H1 (cell line): Measurements from ENCODE around the gene GUCA2B. TPM values are rescaled to one million over a fixed set of nuclear protein-coding genes. Genes with fewer than 3 reads are reported as not detected.

Experiments used
- CTCF ChIA-PET: fragments of 300-600 bp; sonication (Branson Sonifier 250); formaldehyde crosslinking; loops from one replicate; lab custom pipeline; 2021; ENCODE audit not compliant: partially characterized antibody; lab: Charles Lee
- POLR2A ChIA-PET: fragments of 300-600 bp; sonication (Branson Sonifier 250); formaldehyde crosslinking; loops from one replicate; lab custom pipeline; 2021; ENCODE audit warnings: inconsistent platforms; ENCODE audit not compliant: partially characterized antibody; lab: Charles Lee
- DNase-seq, 2 experiments: peaks; one replicate each; pipeline versions ENCODE4 v3.0.0 to v3.0.0-alpha.2; 2010 to 2022; ENCODE audit warnings: low spot score in 2 of 2, low read depth in 1 of 2, mixed read lengths in 1 of 2
- FAIRE-seq: peaks from 2 replicates; lab custom pipeline; 2011; peaks lifted over from hg19 to GRCh38; lab: Jason Lieb, UNC
- H2AFZ ChIP-seq: 2 replicates; pipeline ENCODE4 v1.8.1; 2012; ENCODE audit warnings: low read length, inconsistent platforms
- H2AK5ac ChIP-seq: 2 replicates; pipeline ENCODE4 v1.6.1; 2013; ENCODE audit warnings: low read depth, low read length
- H2BK120ac ChIP-seq: replicated peaks from 2 replicates; pipeline ENCODE3; 2013; ENCODE audit warnings: low read depth, low read length, inconsistent platforms
- H2BK12ac ChIP-seq: 2 replicates; pipeline ENCODE4 v1.6.1; 2013; ENCODE audit warnings: low read depth, low read length
- H2BK15ac ChIP-seq: 2 replicates; pipeline ENCODE4 v1.6.1; 2013; ENCODE audit warnings: low read length
- H2BK20ac ChIP-seq: 2 replicates; pipeline ENCODE4 v1.6.1; 2013; ENCODE audit warnings: low read length
- H2BK5ac ChIP-seq: 2 replicates; pipeline ENCODE4 v1.6.1; 2013; ENCODE audit warnings: low read depth, low read length
- H3K14ac ChIP-seq: 2 replicates; pipeline ENCODE4 v1.6.1; 2013; ENCODE audit warnings: inconsistent platforms; ENCODE audit not compliant: insufficient read length
- H3K18ac ChIP-seq: 2 replicates; pipeline ENCODE4 v1.6.1; 2013; ENCODE audit warnings: low read length; ENCODE audit errors: extremely low read depth
- H3K23ac ChIP-seq: 2 replicates; pipeline ENCODE4 v1.6.1; 2013; ENCODE audit warnings: inconsistent platforms; ENCODE audit not compliant: insufficient read length
- H3K23me2 ChIP-seq: 2 replicates; pipeline ENCODE4 v1.6.1; 2013; ENCODE audit warnings: low read depth, low read length
- H3K27ac ChIP-seq: 2 replicates; pipeline ENCODE4 v1.6.1; 2011; ENCODE audit warnings: low read depth, low read length, inconsistent platforms
- H3K27me3 ChIP-seq, 4 experiments: replicated peaks in 1 of 4; 1 replicate in 1 of 4; 2 replicates in 3 of 4; pipeline versions ENCODE4 v1.6.1 to v1.8.1; 2011 to 2013; ENCODE audit warnings: low read length in 3 of 4, mild to moderate bottlenecking in 3 of 4, inconsistent platforms in 2 of 4, mixed read lengths in 2 of 4, moderate library complexity in 1 of 4; ENCODE audit not compliant: control insufficient read depth in 3 of 4, insufficient read depth in 3 of 4; ENCODE audit errors: extremely low read depth in 1 of 4
- H3K36me3 ChIP-seq, 4 experiments: 2 replicates each; pipeline versions ENCODE4 v1.6.1 to v1.8.1; 2011 to 2013; ENCODE audit warnings: mild to moderate bottlenecking in 4 of 4, low read length in 3 of 4, moderate library complexity in 2 of 4, control low read depth in 1 of 4, inconsistent platforms in 1 of 4; ENCODE audit not compliant: insufficient read depth in 4 of 4, control insufficient read depth in 2 of 4
- H3K4ac ChIP-seq: replicated peaks from 2 replicates; pipeline ENCODE3; 2013; ENCODE audit warnings: low read length, low read depth, mixed read lengths, inconsistent platforms; ENCODE audit not compliant: insufficient read length
- H3K4me1 ChIP-seq, 4 experiments: replicated peaks in 1 of 4; 1 replicate in 1 of 4; 2 replicates in 3 of 4; pipeline versions ENCODE4 v1.6.1 to v1.8.1; 2011 to 2013; ENCODE audit warnings: low read length in 3 of 4, inconsistent platforms in 2 of 4, mixed read lengths in 1 of 4; ENCODE audit not compliant: insufficient read depth in 4 of 4, control insufficient read depth in 3 of 4
- H3K4me2 ChIP-seq, 2 experiments: 2 replicates each; pipeline versions ENCODE4 v1.6.1 to v1.8.1; 2011 to 2013; ENCODE audit warnings: low read depth in 2 of 2, low read length in 2 of 2, control low read depth in 1 of 2, inconsistent platforms in 1 of 2, mild to moderate bottlenecking in 1 of 2; ENCODE audit not compliant: insufficient read depth in 1 of 2
- H3K4me3 ChIP-seq, 4 experiments: fragments of 200-600, 300-600 bp in 1 of 4; sonication (generic), shearing (Covaris generic), sonication (Bioruptor Twin) in 1 of 4; 2 replicates each; pipeline versions ENCODE4 v1.5.1 to v1.8.1; 2011 to 2016; ENCODE audit warnings: low read length in 4 of 4, low read depth in 3 of 4, control low read depth in 2 of 4, inconsistent platforms in 2 of 4, mild to moderate bottlenecking in 2 of 4, mixed read lengths in 1 of 4, moderate library complexity in 1 of 4; ENCODE audit not compliant: insufficient read depth in 2 of 4; ENCODE audit errors: extremely low read depth in 1 of 4
- H3K56ac ChIP-seq: replicated peaks from 2 replicates; pipeline ENCODE3; 2013; ENCODE audit warnings: low read depth, mild to moderate bottlenecking, mixed read lengths, low read length, inconsistent platforms; ENCODE audit not compliant: insufficient read length
- H3K79me1 ChIP-seq: 2 replicates; pipeline ENCODE4 v1.6.1; 2013; ENCODE audit warnings: low read depth, low read length, control low read depth
- H3K79me2 ChIP-seq, 2 experiments: 2 replicates each; pipeline versions ENCODE4 v1.6.1 to v1.8.1; 2012 to 2013; ENCODE audit warnings: low read length in 2 of 2, mild to moderate bottlenecking in 2 of 2, inconsistent platforms in 1 of 2; ENCODE audit not compliant: insufficient read depth in 2 of 2, control insufficient read depth in 1 of 2
- H3K9ac ChIP-seq, 4 experiments: replicated peaks in 1 of 4; 1 replicate in 1 of 4; 2 replicates in 3 of 4; pipeline versions ENCODE4 v1.6.1 to v1.8.1; 2011 to 2013; ENCODE audit warnings: low read depth in 3 of 4, low read length in 3 of 4, control low read depth in 2 of 4, mild to moderate bottlenecking in 2 of 4, moderate library complexity in 2 of 4, inconsistent platforms in 1 of 4; ENCODE audit errors: extremely low read depth in 1 of 4
- H3K9me3 ChIP-seq, 2 experiments: 2 replicates each; pipeline versions ENCODE4 v1.6.1 to v1.8.1; 2012 to 2013; ENCODE audit warnings: mild to moderate bottlenecking in 2 of 2, moderate library complexity in 2 of 2, control low read depth in 1 of 2, inconsistent platforms in 1 of 2, low read depth in 1 of 2, low read length in 1 of 2, mixed read lengths in 1 of 2; ENCODE audit not compliant: insufficient read depth in 2 of 2
- H4K20me1 ChIP-seq, 2 experiments: replicated peaks in 1 of 2; 2 replicates each; pipeline versions ENCODE3 to v1.8.1; 2011 to 2013; ENCODE audit warnings: inconsistent platforms in 2 of 2, low read length in 2 of 2, mild to moderate bottlenecking in 1 of 2; ENCODE audit not compliant: insufficient read depth in 2 of 2, control insufficient read depth in 1 of 2
- H4K5ac ChIP-seq: 2 replicates; pipeline ENCODE4 v1.6.1; 2013; ENCODE audit warnings: low read length, low read depth, mixed read lengths, inconsistent platforms; ENCODE audit not compliant: insufficient read length
- H4K8ac ChIP-seq: 2 replicates; pipeline ENCODE4 v1.8.0; 2013; ENCODE audit warnings: mild to moderate bottlenecking, moderate library complexity, low read length, inconsistent platforms; ENCODE audit not compliant: insufficient read depth; ENCODE audit errors: extremely low read depth
- H4K91ac ChIP-seq: replicated peaks from 2 replicates; pipeline ENCODE3; 2013; ENCODE audit warnings: low read length, mixed read lengths, inconsistent platforms; ENCODE audit not compliant: insufficient read length
- POU5F1 ChIP-seq: IDR thresholded peaks from 2 replicates; pipeline ENCODE4 v1.6.1; 2011; ENCODE audit warnings: low read depth, mild to moderate bottlenecking, low read length, moderate library complexity
- WGBS, 2 experiments: shearing (Covaris generic) in 1 of 2; methylation state at CpG; one replicate each; pipeline versions ENCODE4 v1.1.6 to v1.1.7; 2013 to 2015; ENCODE audit warnings: low lambda C conversion rate in 2 of 2, mixed read lengths in 2 of 2, inconsistent platforms in 1 of 2, low coverage in 1 of 2, missing lambda C conversion rate in 1 of 2; ENCODE audit not compliant: insufficient replicate concordance in 2 of 2, insufficient coverage in 1 of 2, insufficient read length in 1 of 2; ENCODE audit errors: extremely low coverage in 1 of 2, missing lambda C conversion rate in 1 of 2; 5-methylcytosine and 5-hydroxymethylcytosine counted together
- polyA plus RNA-seq, 7 experiments: library from polyadenylated mRNA; depleted of rRNA in 3 of 7; stranded (reverse) in 5 of 7; unstranded in 2 of 7; fragments of >200 nt in 5 of 7; fragments of 200-250 nt in 2 of 7; gene quantifications; 1 replicate in 5 of 7; 2 replicates in 1 of 7; 4 replicates in 1 of 7; pipeline versions ENCODE4 v1.2.1 to v1.2.3, GENCODE V29; 2011 to 2013; ENCODE audit warnings: missing spikeins in 2 of 7, mixed read lengths in 2 of 7
- total RNA-seq: library from RNA; stranded (reverse); fragmentation: NEBNext Ultra II Directional; extraction: Animal tissue kit (Norgen Biotek cat#: 25700); gene quantifications from 2 replicates; pipeline ENCODE4 v1.2.1, GENCODE V29; 2021

The GUCA2B gene
- total and polyA plus RNA-seq, 2 of the 8 experiments (the other 6 are each of a cell fraction or from before 2014, with no cell fraction given), result not detected

- FAIRE-seq (no peak), DNase-seq (no peak)
- Histone ChIP-seq H3K4ac (no peak overlapping the region), H3K79me1 (no peaks in the 10 kb centered on the region), H3K36me3 (no peaks in the 10 kb centered on the region; a peak in 1 of 8 replicates), H3K9ac (no peak overlapping the region), H3K79me2 (no peaks in the 10 kb centered on the region), H3K27me3 (no peaks in the 10 kb centered on the region), H2BK20ac (no peak overlapping the region), H3K18ac (no peak overlapping the region), H2AFZ (no peak overlapping the region), H3K4me2 (no peak overlapping the region), H2BK5ac (no peak overlapping the region), H3K56ac (no peak overlapping the region), H4K91ac (no peak overlapping the region), H2BK120ac (no peak overlapping the region), H4K20me1 (no peaks in the 10 kb centered on the region), H3K4me1 (peaks cover 0 to 7% (median 2%) of the 10 kb centered on the region in 4 experiments; a peak in 2 of 7 replicates), H3K14ac (no peak overlapping the region), H3K23ac (no peak overlapping the region), H2BK12ac (no peak overlapping the region), H2AK5ac (no peak overlapping the region), H4K8ac (0 out of 2 replicates have a peak overlapping the region, but pooled peaks have one; percentile 7), H3K4me3 (no peak overlapping the region), H3K9me3 (no peaks in the 10 kb centered on the region), H3K23me2 (peaks cover 3% of the 10 kb centered on the region; the same call in 1 of the 2 replicates), H2BK15ac (no peak overlapping the region), H3K27ac (no peak overlapping the region), H4K5ac (no peak overlapping the region)
- CTCF ChIA-PET, result interaction anchor here (0.8 to 7.9 kb wide), 6 partner anchors 7 to 596 kb away, joined by 3 to 77 read pairs (median 28); partner anchors contain the start of genes CCDC30 and GUCA2A
- 85% methylated on average over 17 of the region's 17 CpGs; no CpG with 5 or more reads in 1 of the 2 experiments for WGBS, 2 experiments
- POLR2A ChIA-PET, result no interaction called here
- TF ChIP-seq POU5F1, result no peak
Observed at GRCh38 chr1:42170779-42171621, 17.8 kb downstream of the GUCA2B start.
